Ishikawa (cell line): ENCODE data around the gene CKM.

Source experiments
- CEBPB ChIP-seq: IDR thresholded peaks from 2 replicates; pipeline ENCODE4 v1.6.1; 2012
- CREB1 ChIP-seq: IDR thresholded peaks from 2 replicates; pipeline ENCODE4 v1.6.1; 2012; ENCODE audit warnings: low read depth
- EGR1 ChIP-seq: IDR thresholded peaks from 2 replicates; pipeline ENCODE4 v1.6.1; 2012
- EP300 ChIP-seq: IDR thresholded peaks from 2 replicates; pipeline ENCODE4 v1.6.1; 2012; ENCODE audit warnings: borderline replicate concordance
- FOXM1 ChIP-seq: IDR thresholded peaks from 2 replicates; pipeline ENCODE4 v1.6.1; 2012; ENCODE audit warnings: low read depth, borderline replicate concordance
- NFIC ChIP-seq: IDR thresholded peaks from 2 replicates; pipeline ENCODE4 v1.6.1; 2012
- RAD21 ChIP-seq: IDR thresholded peaks from 2 replicates; pipeline ENCODE4 v1.6.1; 2012; ENCODE audit warnings: low read depth
- TAF1 ChIP-seq: IDR thresholded peaks from 2 replicates; pipeline ENCODE4 v1.6.1; 2012; ENCODE audit warnings: low read depth, mild to moderate bottlenecking
- TCF12 ChIP-seq: IDR thresholded peaks from 2 replicates; pipeline ENCODE4 v1.6.1; 2012; ENCODE audit warnings: low read depth
- TEAD4 ChIP-seq: IDR thresholded peaks from 2 replicates; pipeline ENCODE4 v1.6.1; 2012
- YY1 ChIP-seq: IDR thresholded peaks from 2 replicates; pipeline ENCODE4 v1.6.1; 2012; ENCODE audit warnings: low read depth
- ZBTB7A ChIP-seq: IDR thresholded peaks from 2 replicates; pipeline ENCODE4 v1.6.1; 2012; ENCODE audit warnings: low read depth
- TF ChIP-seq, protein P1 (sequence below): IDR thresholded peaks from 2 replicates; pipeline ENCODE4 v1.6.1; 2012; ENCODE audit warnings: low read depth, mild to moderate bottlenecking
- TF ChIP-seq, protein P2 (sequence below): IDR thresholded peaks from 2 replicates; pipeline ENCODE4 v1.6.1; 2012
- TF ChIP-seq, protein P3 (sequence below): IDR thresholded peaks from 2 replicates; pipeline ENCODE4 v1.6.1; 2012

CKM gene

DNA sequence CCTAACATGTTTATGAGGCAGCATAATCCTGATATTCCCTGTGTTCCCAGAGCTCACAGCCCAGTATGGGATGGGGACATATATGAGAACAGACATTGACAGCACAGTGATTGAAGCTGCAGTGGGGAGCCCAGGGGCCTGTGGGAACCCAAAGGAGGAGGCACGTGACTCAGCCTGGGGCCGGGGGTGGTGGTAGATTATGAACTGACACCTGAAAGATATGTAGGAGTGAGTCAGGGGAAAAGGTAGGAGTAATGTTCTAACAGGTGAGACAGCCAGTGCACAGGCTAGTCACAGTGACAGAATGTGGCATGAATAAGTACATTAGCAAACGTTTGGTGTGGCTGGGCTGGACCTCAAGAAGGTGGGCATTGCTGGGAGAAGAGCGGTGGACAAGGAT, 29.0 kb downstream of the CKM start:
- TF ChIP-seq, protein P1, sequence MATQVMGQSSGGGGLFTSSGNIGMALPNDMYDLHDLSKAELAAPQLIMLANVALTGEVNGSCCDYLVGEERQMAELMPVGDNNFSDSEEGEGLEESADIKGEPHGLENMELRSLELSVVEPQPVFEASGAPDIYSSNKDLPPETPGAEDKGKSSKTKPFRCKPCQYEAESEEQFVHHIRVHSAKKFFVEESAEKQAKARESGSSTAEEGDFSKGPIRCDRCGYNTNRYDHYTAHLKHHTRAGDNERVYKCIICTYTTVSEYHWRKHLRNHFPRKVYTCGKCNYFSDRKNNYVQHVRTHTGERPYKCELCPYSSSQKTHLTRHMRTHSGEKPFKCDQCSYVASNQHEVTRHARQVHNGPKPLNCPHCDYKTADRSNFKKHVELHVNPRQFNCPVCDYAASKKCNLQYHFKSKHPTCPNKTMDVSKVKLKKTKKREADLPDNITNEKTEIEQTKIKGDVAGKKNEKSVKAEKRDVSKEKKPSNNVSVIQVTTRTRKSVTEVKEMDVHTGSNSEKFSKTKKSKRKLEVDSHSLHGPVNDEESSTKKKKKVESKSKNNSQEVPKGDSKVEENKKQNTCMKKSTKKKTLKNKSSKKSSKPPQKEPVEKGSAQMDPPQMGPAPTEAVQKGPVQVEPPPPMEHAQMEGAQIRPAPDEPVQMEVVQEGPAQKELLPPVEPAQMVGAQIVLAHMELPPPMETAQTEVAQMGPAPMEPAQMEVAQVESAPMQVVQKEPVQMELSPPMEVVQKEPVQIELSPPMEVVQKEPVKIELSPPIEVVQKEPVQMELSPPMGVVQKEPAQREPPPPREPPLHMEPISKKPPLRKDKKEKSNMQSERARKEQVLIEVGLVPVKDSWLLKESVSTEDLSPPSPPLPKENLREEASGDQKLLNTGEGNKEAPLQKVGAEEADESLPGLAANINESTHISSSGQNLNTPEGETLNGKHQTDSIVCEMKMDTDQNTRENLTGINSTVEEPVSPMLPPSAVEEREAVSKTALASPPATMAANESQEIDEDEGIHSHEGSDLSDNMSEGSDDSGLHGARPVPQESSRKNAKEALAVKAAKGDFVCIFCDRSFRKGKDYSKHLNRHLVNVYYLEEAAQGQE, result no peak
- TF ChIP-seq CREB1, result no peak
- TF ChIP-seq EGR1, result no peak
- TF ChIP-seq NFIC, result no peak
- no peak for TF ChIP-seq YY1
- TF ChIP-seq ZBTB7A, result no peak
- TF ChIP-seq TCF12, result no peak
- TF ChIP-seq CEBPB, result no peak
- TF ChIP-seq RAD21, result no peak
- no peak for TF ChIP-seq EP300
- no peak for TF ChIP-seq TEAD4
- TF ChIP-seq, protein P2, sequence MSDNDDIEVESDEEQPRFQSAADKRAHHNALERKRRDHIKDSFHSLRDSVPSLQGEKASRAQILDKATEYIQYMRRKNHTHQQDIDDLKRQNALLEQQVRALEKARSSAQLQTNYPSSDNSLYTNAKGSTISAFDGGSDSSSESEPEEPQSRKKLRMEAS, result no peak
- no peak for TF ChIP-seq TAF1
- TF ChIP-seq, protein P3, sequence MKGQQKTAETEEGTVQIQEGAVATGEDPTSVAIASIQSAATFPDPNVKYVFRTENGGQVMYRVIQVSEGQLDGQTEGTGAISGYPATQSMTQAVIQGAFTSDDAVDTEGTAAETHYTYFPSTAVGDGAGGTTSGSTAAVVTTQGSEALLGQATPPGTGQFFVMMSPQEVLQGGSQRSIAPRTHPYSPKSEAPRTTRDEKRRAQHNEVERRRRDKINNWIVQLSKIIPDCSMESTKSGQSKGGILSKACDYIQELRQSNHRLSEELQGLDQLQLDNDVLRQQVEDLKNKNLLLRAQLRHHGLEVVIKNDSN, result no peak
- TF ChIP-seq FOXM1, result no peak

DNA sequence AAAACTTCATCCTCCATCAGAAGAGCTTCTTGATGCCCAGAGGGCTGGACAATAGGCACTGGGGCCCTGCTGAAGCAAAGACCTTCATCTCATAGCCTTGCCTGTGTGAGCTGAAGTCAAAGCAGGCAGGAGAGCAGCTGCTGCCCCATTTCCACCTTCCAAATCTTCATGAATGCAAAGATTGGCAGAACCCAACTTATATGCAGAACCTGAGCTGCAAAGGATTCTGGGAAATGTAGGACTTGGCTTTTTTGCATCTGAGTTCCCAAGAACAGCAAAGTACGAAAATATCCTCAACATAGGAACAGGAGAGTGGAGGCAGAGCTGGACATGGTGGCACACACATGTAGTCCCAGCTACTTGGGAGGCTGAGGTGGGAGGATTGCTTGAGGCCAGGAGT, 30.8 kb downstream of the CKM start:
- TF ChIP-seq CEBPB (no peak), TCF12 (no peak), TEAD4 (no peak), EGR1 (no peak), TAF1 (no peak), FOXM1 (no peak), RAD21 (no peak), ZBTB7A (no peak), YY1 (no peak), NFIC (no peak)
- TF ChIP-seq, protein P1, result no peak
- TF ChIP-seq, protein P2, result no peak

DNA sequence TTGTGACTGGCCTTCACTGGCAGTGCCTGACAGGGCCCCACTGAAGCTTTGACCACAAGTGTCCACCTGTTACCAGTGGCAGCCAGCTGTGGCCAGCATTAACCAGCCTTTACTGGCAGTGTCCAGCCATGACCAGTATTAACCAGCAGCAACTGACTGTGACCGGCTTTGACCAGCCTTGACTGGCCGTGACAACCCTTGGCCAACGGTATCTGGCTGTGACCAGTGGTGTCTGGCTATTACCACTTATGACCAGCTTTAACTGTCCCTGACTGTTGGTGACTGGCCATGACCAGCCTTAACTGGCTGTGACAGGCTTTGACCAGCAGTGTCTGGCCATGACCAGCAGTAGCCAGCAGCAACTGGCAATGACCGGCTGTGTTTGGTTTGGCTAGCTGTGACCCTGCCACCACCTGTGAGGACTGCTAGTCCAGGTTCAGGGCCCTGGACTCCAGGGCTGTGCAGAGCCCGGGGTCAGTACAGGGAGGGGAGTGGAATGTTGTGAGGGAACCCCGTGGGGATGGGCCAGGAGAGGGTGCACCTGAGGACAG, 32.2 kb downstream of the CKM start:
- no peak for TF ChIP-seq ZBTB7A
- TF ChIP-seq RAD21, result no peak
- no peak for TF ChIP-seq CEBPB
- no peak for TF ChIP-seq TCF12
- TF ChIP-seq EGR1, result no peak
- TF ChIP-seq, protein P1, result no peak
- TF ChIP-seq, protein P3, result no peak
- no peak for TF ChIP-seq EP300
- no peak for TF ChIP-seq TEAD4
- no peak for TF ChIP-seq YY1
- no peak for TF ChIP-seq FOXM1
- TF ChIP-seq CREB1, result no peak

DNA sequence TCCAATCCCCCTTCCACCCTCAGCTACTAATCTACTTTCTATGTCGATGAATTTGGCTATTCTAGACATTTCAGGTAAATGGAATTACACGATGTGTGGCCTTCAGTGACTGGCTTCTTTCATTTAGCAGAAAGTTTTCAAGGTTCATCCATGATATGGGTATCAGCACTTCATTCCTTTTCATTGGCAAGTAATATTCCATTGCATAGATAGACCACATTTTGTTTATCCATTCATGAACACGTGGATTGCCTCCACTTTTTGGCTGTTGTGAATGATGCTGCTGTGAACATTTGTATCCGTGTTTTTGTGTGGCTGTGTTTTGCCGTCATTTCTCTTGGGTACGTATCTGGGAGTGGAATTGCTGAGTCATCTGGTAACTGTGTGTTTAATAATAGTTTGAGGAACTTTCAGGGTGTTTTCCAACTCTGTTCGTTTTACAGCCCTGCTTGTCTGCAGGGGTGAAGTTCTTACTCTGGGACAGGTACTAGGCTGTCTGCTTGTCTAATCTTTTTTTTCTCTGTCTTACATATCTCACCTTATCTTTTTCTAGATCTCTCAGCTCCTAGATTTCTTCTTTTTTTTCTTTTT, 39.1 kb downstream of the CKM start:
- TF ChIP-seq TEAD4 (no peak), TCF12 (no peak), EGR1 (no peak), YY1 (no peak)
